MM.1S (cell line): ENCODE data around the gene PARP16.

Experiments
- CTCF ChIP-seq: fragments of 300-600 bp; sonication (generic); IDR thresholded peaks from 2 replicates; pipeline ENCODE4 v1.5.1; 2016; ENCODE audit warnings: antibody characterized with exemption, low read length, mixed read lengths
- EZH2 ChIP-seq: fragments of 300-600 bp; sonication (generic); optimal IDR thresholded peaks from 2 replicates; pipeline ENCODE3; 2017; ENCODE audit warnings: low read depth, mild to moderate bottlenecking, antibody characterized with exemption, low read length, mixed read lengths
- EZH2phosphoT487 ChIP-seq: fragments of 300-600 bp; sonication (generic); IDR thresholded peaks from 2 replicates; pipeline ENCODE4 v1.6.1; 2018; ENCODE audit warnings: antibody characterized with exemption, low read length

GRCh38 chr15:65215496-65215895 lies 71.2 kb downstream of the PARP16 start:
- TF ChIP-seq EZH2 (no peak), CTCF (no peak), EZH2phosphoT487 (no peak)
